NCI-H526 treated with DMSO at 0.1 percent for 48 hours (cell line): ENCODE results near the gene RPL13A.
"Not testable (repeated sequence)": the region's sequence is repeated elsewhere in the genome, so short reads cannot be mapped to it uniquely, and the experiment has no call there.

Experiments
- DNase-seq: peaks from one replicate; lab custom pipeline; 2025; lab: John Stamatoyannopoulos, UW

The RPL13A gene

GRCh38 chr19:49456326-49456725, 31.1 kb upstream of the RPL13A start:
- no peak for DNase-seq

DNA sequence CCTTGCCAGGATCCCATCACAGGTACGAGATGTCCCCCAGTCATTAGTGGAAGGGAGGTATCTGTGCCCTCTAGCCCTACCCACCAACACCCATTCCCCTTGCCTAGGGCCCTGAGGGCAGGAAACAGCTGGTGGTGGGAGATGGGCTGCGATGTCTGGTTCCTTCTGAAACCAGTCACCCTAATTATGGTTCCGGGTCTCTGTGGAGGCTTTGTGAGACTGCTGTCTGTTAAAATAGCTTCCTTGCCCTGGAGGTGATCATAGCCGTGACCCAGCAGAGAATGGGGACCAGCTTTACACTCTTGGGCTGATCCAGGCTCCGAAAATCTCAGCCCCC, 28.9 kb upstream of the RPL13A start:
- no peak for DNase-seq

DNA sequence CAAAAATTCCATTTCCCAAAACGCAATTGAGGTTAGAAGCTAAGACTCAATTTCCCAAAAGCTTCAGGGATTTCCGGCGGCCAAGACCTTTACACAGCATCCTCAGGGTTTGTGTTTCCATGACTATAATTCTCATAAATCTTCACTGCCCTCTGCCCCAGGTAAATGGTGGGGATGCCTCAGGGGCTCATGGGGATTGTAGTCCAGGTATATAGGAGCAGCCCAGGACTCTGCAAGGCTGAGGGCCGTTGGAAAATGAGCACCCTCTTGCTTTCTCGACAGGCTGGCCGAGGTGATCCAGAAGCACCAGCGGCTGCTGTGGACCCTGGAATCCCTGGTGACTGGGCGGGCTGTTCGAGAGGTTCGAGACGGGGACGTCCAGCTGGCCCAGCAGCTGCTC, 28.0 kb upstream of the RPL13A start:
- no peak for DNase-seq

DNA sequence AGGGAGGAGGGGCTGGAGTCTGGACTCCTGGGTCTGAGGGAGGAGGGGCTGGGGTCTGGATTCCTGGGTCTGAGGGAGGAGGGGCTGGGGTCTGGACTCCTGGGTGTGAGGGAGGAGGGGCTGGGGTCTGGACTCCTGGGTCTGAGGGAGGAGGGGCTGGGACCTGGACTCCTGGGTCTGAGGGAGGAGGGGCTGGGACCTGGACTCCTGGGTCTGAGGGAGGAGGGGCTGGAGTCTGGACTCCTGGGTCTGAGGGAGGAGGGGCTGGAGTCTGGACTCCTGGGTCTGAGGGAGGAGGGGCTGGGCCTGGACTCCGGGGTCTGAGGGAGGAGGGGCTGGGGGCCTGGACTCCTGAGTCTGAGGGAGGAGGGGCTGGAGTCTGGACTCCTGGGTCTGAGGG, 26.3 kb upstream of the RPL13A start:
- DNase-seq, result not testable (repeated sequence)

- no peak for DNase-seq
These were observed 25.8 kb upstream of the RPL13A start for GRCh38 chr19:49461656-49462055.

DNA sequence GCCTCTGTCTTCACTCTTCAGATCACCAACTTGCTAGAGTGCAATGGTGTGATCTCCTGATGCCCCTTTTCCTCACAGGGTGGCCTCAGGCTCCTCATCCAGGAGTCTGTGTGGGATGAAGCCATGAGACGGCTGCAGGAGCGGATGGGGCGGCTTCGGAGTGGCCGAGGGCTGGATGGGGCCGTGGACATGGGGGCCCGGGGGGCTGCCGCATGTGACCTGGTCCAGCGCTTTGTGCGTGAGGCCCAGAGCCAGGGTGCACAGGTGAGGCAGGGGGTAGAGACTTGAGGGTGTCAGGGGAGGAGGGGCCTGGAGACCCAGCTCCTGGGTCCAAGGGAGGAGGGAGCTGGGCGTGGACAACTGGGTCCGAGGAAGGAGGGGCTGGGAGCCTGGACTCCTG, 24.9 kb upstream of the RPL13A start:
- no peak for DNase-seq

DNA sequence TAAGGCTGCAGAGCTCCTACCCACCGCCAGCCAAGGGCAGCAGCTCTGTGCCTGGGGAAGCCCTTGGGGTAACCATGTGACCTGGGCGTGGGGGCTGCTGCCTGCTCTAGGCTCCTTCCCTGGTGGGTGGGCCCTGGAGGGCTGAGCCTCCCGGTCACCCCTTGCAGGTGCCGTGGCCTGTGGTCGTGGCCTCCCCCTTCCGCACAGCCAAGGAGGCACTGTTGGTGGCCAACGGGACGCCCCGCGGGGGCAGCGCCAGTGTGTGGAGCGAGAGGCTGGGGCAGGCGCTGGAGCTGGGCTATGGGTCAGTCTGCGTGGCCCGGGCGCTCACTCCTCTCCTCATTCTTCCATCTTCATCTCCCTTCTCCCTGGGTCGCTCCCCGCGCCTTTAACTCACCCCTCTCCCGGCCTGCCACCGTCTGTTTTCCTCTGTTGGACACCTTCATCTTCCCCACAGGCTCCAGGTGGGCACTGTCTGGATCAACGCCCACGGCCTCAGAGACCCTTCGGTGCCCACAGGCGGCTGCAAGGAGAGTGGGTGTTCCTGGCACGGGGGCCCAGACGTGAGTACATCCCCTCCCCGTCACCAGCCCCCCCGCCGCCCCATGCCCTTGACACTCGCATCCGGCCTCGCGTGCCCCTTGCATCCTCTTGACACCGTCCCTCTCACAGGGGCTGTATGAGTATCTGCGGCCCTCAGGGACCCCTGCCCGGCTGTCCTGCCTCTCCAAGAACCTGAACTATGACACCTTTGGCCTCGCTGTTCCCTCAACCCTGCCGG, 23.3 kb upstream of the RPL13A start:
- no peak for DNase-seq

- no peak for DNase-seq
These were observed 22.0 kb upstream of the RPL13A start for GRCh38 chr19:49465371-49465770.

DNA sequence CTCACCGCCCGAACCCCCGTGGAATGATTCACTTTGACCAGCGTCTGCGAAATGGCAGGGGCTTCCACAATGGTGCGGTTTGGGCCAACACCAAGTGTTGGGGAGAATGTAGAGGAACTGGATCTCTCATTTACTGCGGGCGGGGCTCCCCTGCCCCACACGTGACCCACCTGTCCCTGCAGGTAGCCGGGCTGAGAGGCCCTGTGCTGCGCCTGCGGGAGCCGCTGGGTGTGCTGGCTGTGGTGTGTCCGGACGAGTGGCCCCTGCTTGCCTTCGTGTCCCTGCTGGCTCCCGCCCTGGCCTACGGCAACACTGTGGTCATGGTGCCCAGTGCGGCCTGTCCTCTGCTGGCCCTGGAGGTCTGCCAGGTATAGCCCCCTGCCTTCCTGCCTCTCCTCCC, 19.2 kb upstream of the RPL13A start:
- DNase-seq, result no peak

DNA sequence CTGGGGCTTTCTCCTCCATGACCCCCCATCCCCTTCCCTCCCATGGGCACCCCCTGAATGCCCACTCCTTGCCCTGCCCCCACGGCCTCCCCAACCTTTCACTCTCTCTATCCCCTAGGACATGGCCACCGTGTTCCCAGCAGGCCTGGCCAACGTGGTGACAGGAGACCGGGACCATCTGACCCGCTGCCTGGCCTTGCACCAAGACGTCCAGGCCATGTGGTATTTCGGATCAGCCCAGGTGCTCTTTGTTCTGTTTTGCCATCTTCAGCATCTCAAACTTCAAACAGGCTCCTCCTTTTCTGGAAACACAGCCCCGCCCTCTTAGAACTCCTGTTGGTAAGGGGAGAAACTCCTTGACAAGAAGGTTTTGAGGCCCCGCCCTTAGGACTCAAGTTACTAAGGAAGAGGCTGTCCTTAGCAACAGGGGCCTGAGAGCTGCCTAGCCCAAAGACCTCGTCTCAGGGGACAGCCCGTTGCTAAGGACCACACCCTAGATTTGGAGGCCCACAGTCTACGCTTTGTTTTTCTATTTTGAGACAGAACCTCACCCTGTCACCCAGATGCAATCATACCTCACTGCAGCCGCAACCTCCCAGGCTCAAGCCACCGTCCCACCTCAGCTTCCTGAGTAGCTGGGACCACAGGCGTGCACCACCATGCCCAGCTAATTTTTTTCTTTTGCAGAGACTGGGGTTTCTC, 18.5 kb upstream of the RPL13A start:
- DNase-seq, result no peak

- no peak for DNase-seq
These were observed 17.4 kb upstream of the RPL13A start for GRCh38 chr19:49469828-49470614.

- no peak for DNase-seq
These were observed 16.8 kb upstream of the RPL13A start for GRCh38 chr19:49470615-49470978.

GRCh38 chr19:49472936-49473335, 14.5 kb upstream of the RPL13A start:
- no peak for DNase-seq

DNA sequence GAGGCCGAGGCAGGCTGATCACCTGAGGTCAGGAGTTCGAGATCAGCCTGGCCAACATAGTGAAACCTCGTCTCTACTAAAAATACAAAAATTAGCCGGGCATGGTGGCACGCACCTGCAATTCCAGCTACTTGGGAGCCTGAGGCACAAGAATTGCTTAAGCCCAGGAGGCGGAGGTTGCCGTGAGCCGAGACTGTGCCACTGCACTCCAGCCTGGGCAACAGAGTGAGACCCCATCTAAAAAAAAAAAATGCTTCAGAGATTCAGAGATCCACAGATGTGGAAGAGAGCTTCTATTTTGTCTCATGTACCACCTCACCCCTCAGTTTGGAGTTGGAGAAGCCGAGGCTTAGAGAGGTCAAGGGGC, 13.9 kb upstream of the RPL13A start:
- DNase-seq, result not testable (repeated sequence)

- no peak for DNase-seq
These were observed 13.4 kb upstream of the RPL13A start, which contains the start of gene FLT3LG for GRCh38 chr19:49473868-49474541. TSS of gene FLT3LG (plus strand) at chr19:49474215. CDS start at chr19:49474640, 425 bp downstream.

- DNase-seq, result no peak
These were observed 12.9 kb upstream of the RPL13A start for GRCh38 chr19:49474542-49474924.

GRCh38 chr19:49475191-49475917, 12.1 kb upstream of the RPL13A start:
- DNase-seq, result no peak

GRCh38 chr19:49475995-49476880, 11.2 kb upstream of the RPL13A start:
- DNase-seq, result peak; percentile 29

DNA sequence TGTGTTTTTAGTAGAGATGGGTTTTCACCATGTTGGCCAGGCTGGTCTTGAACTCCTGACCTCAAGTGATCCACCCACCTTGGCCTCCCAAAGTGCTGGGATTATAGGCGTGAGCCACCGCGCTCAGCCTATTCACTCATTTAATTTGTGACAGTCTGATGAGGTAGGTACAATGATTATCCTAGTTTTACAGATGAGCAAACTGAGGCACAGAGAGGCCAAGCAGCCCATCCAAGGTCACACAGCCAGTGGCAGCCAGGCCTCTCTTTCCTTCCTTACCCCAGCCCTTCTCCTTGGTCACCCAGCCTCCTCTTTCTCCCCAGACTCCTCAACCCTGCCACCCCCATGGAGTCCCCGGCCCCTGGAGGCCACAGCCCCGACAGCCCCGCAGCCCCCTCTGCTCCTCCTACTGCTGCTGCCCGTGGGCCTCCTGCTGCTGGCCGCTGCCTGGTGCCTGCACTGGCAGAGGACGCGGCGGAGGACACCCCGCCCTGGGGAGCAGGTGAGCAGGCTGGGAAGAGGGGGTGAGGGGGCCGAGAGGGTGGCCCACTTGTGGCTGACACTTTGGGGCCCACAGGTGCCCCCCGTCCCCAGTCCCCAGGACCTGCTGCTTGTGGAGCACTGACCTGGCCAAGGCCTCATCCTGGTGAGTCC, 7.3 kb upstream of the RPL13A start:
- no peak for DNase-seq

DNA sequence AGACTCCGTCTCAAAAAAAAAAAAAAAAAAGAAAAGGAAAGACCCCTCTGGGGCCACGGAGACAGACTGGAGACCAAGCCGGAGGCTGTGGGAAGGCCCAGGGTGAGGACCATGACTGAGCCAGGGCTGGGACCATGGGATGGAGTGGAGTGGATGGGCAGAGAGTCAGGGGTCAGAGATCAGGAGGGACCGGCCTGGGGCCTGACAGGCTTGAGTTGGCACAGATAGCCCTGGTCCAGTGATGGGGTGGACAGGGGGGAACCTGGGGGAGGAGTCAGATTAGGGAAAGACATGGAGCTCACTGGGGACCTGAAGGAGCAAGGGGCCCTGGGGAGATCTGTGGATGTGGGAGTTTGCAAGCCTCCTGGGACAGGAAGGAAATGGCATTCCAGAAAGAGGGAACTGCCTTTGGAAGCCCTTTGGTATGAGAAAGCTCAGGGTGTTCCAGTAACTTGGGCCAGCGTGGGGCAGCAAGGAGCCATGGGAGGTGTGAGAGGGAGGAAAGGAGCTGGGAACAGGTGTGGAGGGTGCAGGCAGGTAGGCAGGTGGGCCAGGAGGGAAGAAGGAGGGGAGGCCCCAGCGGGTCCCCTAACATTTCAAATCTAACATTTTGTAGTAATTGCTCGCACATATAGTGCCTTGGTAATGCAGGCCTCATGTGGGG, 6.3 kb upstream of the RPL13A start:
- DNase-seq, result no peak
